Measurements from ENCODE around the gene GCLC. TPM values are rescaled to one million over a fixed set of nuclear protein-coding genes. Genes with fewer than 3 reads are reported as not detected.
"Not testable (repeated sequence)": the region's sequence is repeated elsewhere in the genome, so short reads cannot be mapped to it uniquely, and the experiment has no call there.

Gene GCLC
- polyA plus RNA-seq, 1 donor from 2014 or later, result 25.6 TPM

- Mint-ChIP-seq H3K4me1 (peaks cover 0 to 2% (median 0%) of the 10 kb centered on the region in 3 donors), H3K36me3 (no peaks in the 10 kb centered on the region), H3K27ac (no peak overlapping the region), H3K9me3 (no peaks in the 10 kb centered on the region), H3K27me3 (peaks cover 2% of the 10 kb centered on the region), H3K4me3 (no peak overlapping the region)
Observed at GRCh38 chr6:53573299-53573698, 28.4 kb upstream of the GCLC start.

GRCh38 chr6:53572379-53572778, 27.5 kb upstream of the GCLC start:
- not testable (repeated sequence) for H3K4me1 Mint-ChIP-seq, H3K36me3 Mint-ChIP-seq, H3K27ac Mint-ChIP-seq, H3K9me3 Mint-ChIP-seq, H3K27me3 Mint-ChIP-seq, H3K4me3 Mint-ChIP-seq

GRCh38 chr6:53568776-53569616, 24.1 kb upstream of the GCLC start:
- Mint-ChIP-seq H3K4me1 (no peaks in the 10 kb centered on the region), H3K27me3 (peaks cover 2% of the 10 kb centered on the region), H3K27ac (peak overlapping the region in 1 of 3 donors; percentile 20), H3K36me3 (no peaks in the 10 kb centered on the region), H3K4me3 (no peak overlapping the region), H3K9me3 (no peaks in the 10 kb centered on the region)

GRCh38 chr6:53567701-53568100, 22.8 kb upstream of the GCLC start:
- Mint-ChIP-seq H3K4me3 (no peak overlapping the region), H3K27ac (peak overlapping the region in 1 of 3 donors; percentile 33), H3K36me3 (no peaks in the 10 kb centered on the region), H3K9me3 (no peaks in the 10 kb centered on the region), H3K27me3 (peaks cover 2% of the 10 kb centered on the region), H3K4me1 (no peaks in the 10 kb centered on the region)

- Mint-ChIP-seq H3K4me1 (no peaks in the 10 kb centered on the region), H3K36me3 (peaks cover 2% of the 10 kb centered on the region), H3K27ac (no peak overlapping the region), H3K9me3 (no peaks in the 10 kb centered on the region), H3K4me3 (no peak overlapping the region), H3K27me3 (peaks cover 2% of the 10 kb centered on the region)
Observed at GRCh38 chr6:53566755-53567154, 21.9 kb upstream of the GCLC start.

- no peak overlapping the region for H3K4me3 Mint-ChIP-seq
- peaks cover 2% of the 10 kb centered on the region for H3K27me3 Mint-ChIP-seq
- H3K4me1 Mint-ChIP-seq, result no peaks in the 10 kb centered on the region
- H3K36me3 Mint-ChIP-seq, result peaks cover 2% of the 10 kb centered on the region
- no peak overlapping the region for H3K27ac Mint-ChIP-seq
- no peaks in the 10 kb centered on the region for H3K9me3 Mint-ChIP-seq
Observed at GRCh38 chr6:53565886-53566285, 21.0 kb upstream of the GCLC start.

GRCh38 chr6:53564401-53565065, 19.6 kb upstream of the GCLC start:
- no peak overlapping the region for H3K27ac Mint-ChIP-seq
- no peak overlapping the region for H3K4me3 Mint-ChIP-seq
- peaks cover 2% of the 10 kb centered on the region for H3K27me3 Mint-ChIP-seq
- H3K4me1 Mint-ChIP-seq, result no peaks in the 10 kb centered on the region
- peaks cover 2 to 5% (median 4%) of the 10 kb centered on the region in 3 donors for H3K9me3 Mint-ChIP-seq
- peaks cover 4% of the 10 kb centered on the region for H3K36me3 Mint-ChIP-seq

- no peak overlapping the region for H3K4me3 Mint-ChIP-seq
- H3K27me3 Mint-ChIP-seq, result no peaks in the 10 kb centered on the region
- H3K4me1 Mint-ChIP-seq, result peaks cover 0 to 2% (median 0%) of the 10 kb centered on the region in 3 donors
- H3K9me3 Mint-ChIP-seq, result peaks cover 4 to 10% (median 9%) of the 10 kb centered on the region in 3 donors
- H3K27ac Mint-ChIP-seq, result no peak overlapping the region
- peaks cover 12% of the 10 kb centered on the region for H3K36me3 Mint-ChIP-seq
Observed at GRCh38 chr6:53556986-53557715, 12.2 kb upstream of the GCLC start.

- not testable (repeated sequence) for H3K4me3 Mint-ChIP-seq, H3K27me3 Mint-ChIP-seq, H3K27ac Mint-ChIP-seq, H3K9me3 Mint-ChIP-seq, H3K36me3 Mint-ChIP-seq
- peaks cover 0 to 10% (median 8%) of the 10 kb centered on the region in 3 donors for H3K4me1 Mint-ChIP-seq
Observed at GRCh38 chr6:53553600-53553999, 8.7 kb upstream of the GCLC start.

- H3K4me1 Mint-ChIP-seq, result peaks cover 8 to 20% (median 19%) of the 10 kb centered on the region in 3 donors
- H3K27me3 Mint-ChIP-seq, H3K9me3 Mint-ChIP-seq, H3K36me3 Mint-ChIP-seq, H3K27ac Mint-ChIP-seq: not testable (repeated sequence)
- H3K4me3 Mint-ChIP-seq, result peak overlapping the region in 1 of 4 donors; percentile 34
Observed at GRCh38 chr6:53551681-53552080, 6.8 kb upstream of the GCLC start.

- Mint-ChIP-seq H3K27ac (peak overlapping the region; percentile 51 to 89 (median 87)), H3K27me3 (no peaks in the 10 kb centered on the region), H3K4me3 (peak overlapping the region; percentile 88 to 97 (median 92))
Observed at GRCh38 chr6:53547811-53548496, 3.1 kb upstream of the GCLC start.

GRCh38 chr6:53547166-53547810, 2.4 kb upstream of the GCLC start:
- Mint-ChIP-seq H3K27me3 (no peaks in the 10 kb centered on the region), H3K9me3 (no peaks in the 10 kb centered on the region), H3K27ac (peak overlapping the region in 2 of 3 donors; percentile 75 to 87), H3K4me1 (peaks cover 29 to 45% (median 41%) of the 10 kb centered on the region in 3 donors), H3K4me3 (peak overlapping the region; percentile 88 to 97 (median 92)), H3K36me3 (no peaks in the 10 kb centered on the region)

More at GRCh38 chr6:53547811-53548496, 3.1 kb upstream of the GCLC start:
- Mint-ChIP-seq H3K36me3 (no peaks in the 10 kb centered on the region), H3K9me3 (no peaks in the 10 kb centered on the region), H3K4me1 (peaks cover 29 to 45% (median 41%) of the 10 kb centered on the region in 3 donors)

GRCh38 chr6:53546281-53546680, 1.4 kb upstream of the GCLC start:
- H3K36me3 Mint-ChIP-seq, result no peaks in the 10 kb centered on the region
- H3K9me3 Mint-ChIP-seq, result no peaks in the 10 kb centered on the region
- peak overlapping the region in 3 of 4 donors; percentile 23 to 83 (median 66) for H3K4me3 Mint-ChIP-seq
- peaks cover 29 to 40% (median 35%) of the 10 kb centered on the region in 3 donors for H3K4me1 Mint-ChIP-seq
- peak overlapping the region in 1 of 3 donors; percentile 77 for H3K27ac Mint-ChIP-seq
- no peaks in the 10 kb centered on the region for H3K27me3 Mint-ChIP-seq

GRCh38 chr6:53544217-53544469, 758 bp downstream of the GCLC start:
- Mint-ChIP-seq H3K4me1 (peaks cover 37 to 54% (median 43%) of the 10 kb centered on the region in 3 donors), H3K36me3 (no peaks in the 10 kb centered on the region), H3K27me3 (no peaks in the 10 kb centered on the region), H3K9me3 (no peaks in the 10 kb centered on the region), H3K27ac (peak overlapping the region; percentile 69 to 92 (median 89)), H3K4me3 (peak overlapping the region; percentile 83 to 94 (median 92))
